GM21447 (cell line): ENCODE results near the gene ST6GALNAC5.
"Not testable (repeated sequence)": the region's sequence is repeated elsewhere in the genome, so short reads cannot be mapped to it uniquely, and the experiment has no call there.

Experiments
- ATAC-seq: cut with Tn5 transposase; IDR thresholded peaks from one replicate; pipeline ENCODE4 v1.9.1; 2021; ENCODE audit not compliant: unreplicated experiment

Gene ST6GALNAC5

DNA sequence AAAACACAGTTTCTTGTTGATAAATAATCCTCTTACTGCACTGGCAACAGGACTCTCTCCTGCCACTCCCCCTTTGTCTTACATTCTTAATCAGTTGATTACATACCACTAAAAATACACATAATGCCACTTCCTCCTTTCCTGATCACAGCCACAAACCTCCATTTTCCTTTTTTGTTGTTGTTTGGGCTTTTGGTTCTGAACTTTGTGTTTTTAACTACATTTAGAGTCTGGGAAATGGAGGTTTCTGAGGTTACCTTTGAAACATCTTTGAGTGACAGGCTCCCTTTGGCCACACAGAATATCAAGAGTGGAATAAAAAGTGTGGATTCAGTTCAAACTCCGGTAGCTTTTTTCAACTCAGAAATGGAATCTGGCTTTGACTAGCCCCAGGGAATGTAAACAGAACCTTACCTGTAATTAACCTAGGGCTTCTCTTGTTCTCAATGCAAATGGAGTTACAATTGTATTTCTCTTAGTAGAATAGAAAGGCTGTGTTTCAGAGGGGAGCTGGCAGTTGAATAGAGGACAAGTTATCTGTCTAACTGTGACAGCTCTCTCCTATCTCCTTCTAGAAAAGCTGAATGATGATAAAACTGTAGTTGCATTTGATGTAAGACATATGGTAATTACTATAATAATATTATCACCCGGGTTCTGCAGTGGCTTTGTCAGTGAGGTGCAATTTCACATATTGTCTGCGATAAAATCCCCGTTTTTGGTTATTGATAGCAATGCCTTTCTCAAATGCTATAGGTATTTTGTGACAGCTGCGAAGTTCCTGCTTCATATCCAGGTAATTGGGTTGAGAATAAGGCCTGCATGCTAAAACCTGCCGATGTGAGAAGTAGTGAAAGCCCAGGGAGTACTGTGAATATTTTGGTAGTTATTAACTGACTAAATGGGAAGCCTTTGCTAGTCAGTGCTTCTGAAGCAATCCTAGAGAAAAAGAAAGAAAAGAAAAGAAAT lies 66.9 kb downstream of the ST6GALNAC5 start:
- ATAC-seq: no peak

DNA sequence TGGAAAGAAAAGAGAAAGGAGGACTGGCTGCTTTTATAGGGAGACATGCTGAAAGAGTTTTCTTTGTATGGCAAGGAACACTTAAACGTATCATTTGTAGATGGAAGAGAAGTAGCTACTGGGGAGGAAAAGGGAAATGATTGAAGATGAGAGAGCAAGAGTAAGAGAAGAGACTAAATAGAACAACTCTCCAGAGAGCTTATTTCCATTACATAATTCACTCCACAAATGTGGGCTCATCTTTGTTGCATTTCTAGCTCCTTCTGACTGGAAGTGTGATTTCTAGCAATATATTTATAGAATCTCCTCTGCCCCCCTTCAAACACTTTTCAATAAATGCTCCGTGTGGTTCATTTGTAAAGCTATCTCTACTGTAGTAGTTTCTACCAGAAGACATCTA lies 71.0 kb downstream of the ST6GALNAC5 start:
- no peak for ATAC-seq

DNA sequence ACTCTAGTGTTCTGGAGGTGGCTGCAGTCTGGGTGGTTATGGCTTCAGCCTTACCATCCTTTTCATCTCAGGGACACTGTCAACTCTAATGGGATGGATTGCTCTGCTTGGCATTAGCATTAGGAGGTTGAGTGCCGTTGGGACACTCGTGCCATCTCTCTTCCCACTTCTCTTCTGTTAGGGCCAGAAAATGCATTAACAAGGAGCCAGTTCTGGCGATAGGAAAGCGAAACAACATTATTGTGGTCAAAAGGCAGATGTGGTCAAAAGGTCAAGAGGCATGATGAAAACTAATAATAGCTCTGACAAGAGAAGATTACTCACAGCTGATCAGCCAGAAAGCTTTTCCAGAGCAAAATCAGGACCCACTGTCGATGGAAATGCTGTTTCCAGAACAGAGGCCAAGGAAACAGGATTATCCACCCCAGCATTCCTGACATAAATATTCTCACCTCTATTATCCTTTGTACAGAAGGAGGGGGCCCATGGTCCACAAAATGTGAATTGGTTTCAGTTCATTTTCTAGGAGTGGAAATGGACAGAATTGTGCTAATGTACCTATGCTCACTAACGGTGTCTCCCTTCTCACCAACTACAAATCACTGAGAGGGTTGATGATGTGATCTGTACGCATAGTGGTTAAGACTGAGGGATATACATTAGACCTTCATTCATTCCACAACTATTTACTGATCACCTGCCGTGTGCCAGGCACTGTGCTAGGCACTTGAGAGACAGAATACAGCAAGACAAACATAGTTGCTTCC lies 72.0 kb downstream of the ST6GALNAC5 start:
- ATAC-seq: peak; percentile 53

GRCh38 chr1:76939817-76940216 lies 72.5 kb downstream of the ST6GALNAC5 start:
- no peak for ATAC-seq

DNA sequence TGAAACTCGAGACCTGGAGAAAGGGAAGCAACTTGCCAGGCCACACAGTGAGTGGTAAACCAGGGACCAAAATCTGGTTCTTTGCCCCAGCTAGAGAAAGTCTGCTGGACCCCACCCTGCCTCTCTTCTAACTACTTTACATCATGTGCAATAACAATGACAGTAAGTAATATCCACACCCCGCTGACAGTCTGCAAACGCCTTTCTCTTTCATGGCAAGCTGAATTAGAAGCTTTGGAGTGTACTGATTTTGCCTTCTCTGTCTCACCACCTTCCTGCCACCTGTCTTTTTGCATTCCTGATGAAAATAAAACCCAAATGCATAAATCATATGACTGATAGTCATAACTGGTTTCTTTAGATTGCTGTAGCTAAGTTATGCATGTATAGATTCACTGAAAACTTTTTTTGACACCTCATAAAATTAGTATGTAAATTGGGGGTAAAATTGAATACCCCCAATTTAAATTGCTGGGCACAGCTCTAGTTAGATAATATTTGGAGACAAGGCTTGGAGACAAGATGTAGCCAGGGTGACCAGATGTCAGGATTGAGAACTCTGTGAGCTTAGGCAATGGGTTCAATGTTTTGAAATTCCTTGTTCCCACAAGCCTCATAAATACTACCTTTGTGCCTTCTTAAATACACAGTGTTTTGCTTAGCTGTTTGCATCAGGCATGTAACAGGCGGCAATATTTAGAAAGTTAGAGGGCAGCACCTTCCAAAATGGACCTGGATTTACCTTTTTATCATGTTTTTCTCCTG lies 73.5 kb downstream of the ST6GALNAC5 start:
- ATAC-seq: no peak

DNA sequence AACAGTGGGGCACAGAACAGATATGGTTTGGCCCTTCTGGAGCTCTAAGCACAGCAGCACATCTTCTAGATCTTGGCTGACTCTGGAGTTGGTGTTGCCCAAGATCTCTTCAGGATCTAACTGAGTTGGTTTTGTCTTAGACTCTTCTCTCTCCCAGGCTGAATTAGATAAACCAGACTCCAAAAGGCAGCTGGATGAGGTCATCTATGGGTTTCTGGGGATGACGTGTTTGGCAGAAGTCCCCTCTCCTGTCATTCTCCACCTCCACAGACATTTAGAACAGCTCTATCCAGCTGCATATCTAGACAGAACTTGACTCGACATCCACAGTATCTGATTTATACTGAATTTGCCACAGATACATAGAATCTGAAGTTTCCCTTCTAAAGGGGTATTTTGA lies 75.3 kb downstream of the ST6GALNAC5 start:
- no peak for ATAC-seq

DNA sequence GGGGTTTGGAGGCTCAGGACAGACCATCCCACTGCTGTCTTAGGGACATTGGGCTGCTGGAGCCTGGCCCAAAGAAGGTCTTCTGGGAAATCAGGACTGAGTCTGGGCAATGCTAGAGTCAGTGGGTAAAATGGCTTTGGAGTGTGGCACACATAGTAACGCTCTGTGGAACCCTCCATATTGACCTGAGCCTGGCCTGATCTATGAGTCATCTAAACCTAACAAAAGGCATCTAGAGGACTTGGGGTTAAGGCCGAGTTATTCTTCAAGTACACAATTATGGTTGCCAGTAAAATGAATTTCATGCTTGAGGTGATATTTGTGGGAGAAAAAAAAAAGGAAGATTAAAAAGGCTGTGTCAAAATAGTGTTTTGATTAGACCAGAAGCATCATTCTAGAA lies 77.7 kb downstream of the ST6GALNAC5 start:
- ATAC-seq: no peak

- ATAC-seq: no peak
These were observed 81.6 kb downstream of the ST6GALNAC5 start for GRCh38 chr1:76948846-76949245.

DNA sequence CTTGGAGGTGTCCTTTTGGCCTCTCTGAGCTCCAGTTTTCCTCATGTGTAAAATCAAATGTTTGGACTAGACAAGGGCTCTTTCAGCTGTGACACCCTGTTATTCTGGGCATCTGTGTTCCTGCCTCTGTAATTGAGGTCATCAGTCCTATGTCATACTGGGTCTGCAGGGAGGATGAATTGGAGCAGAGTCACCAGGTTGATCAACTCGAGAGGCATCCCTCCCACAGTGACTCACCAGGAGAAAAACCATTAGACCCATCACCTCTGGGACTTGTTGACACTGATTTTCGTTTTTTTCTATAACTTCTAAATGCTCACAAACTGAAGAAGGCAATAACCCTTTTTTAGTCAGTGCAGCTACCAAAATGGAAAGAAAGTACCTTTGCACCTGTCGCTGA lies 82.2 kb downstream of the ST6GALNAC5 start:
- no peak for ATAC-seq

DNA sequence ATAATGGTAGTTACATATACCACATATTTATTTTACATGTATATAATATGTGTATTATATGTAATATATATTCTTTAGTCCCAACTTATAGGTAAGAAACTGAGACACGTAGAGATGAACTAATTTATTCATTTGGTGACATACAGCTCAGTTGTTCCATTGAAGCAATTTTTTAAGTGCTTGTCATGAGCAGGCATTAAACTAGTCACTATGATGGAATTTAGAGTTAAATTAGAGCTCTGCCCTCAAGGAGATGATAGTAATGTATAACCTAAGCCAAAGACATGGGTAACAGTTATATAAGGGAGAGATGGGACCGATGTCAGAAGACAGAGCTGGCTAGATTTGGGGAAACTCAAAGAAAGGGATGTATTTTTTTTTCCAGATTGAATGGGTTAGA lies 83.0 kb downstream of the ST6GALNAC5 start:
- no peak for ATAC-seq

DNA sequence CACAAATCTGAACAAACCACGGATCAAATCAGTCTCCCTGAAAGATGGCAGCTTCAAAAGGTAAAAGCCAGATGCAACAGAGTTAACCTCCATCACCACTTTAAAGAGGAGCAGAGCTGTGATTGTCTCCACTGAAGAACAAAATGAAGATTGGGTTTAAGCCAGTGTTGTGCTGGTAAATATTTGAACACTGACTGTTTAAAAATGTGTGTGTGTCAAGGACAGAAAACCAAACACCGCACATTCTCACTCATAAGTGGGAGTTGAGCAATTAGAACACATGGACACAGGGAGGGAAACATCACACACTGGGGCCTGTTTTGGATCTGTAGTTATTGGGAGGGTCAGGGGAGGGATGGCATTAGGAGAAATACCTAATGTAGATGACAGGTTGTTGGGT lies 83.9 kb downstream of the ST6GALNAC5 start:
- ATAC-seq: no peak

DNA sequence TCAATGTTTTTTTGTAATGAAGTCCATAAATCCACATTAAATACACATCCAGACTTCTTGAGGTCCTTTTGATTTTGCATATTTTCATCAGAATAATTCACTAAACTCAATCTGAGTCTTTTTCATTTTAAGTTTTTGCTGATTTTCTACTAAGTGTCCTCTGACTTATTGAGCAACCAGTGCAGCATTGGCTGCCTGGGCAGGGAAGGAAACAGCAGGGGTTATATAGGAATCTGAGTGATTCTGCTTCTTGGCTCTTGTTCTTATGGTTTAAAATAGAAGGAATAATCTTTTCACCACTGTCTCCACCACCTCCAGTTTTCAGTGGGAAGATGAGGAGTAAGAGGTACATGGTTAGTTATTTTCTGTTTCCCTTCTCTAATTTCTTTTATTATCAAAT lies 88.4 kb downstream of the ST6GALNAC5 start:
- ATAC-seq: no peak

GRCh38 chr1:76957961-76958360 lies 90.7 kb downstream of the ST6GALNAC5 start:
- ATAC-seq: no peak

GRCh38 chr1:76958828-76959227 lies 91.5 kb downstream of the ST6GALNAC5 start:
- ATAC-seq: no peak

GRCh38 chr1:76959556-76959955 lies 92.3 kb downstream of the ST6GALNAC5 start:
- no peak for ATAC-seq

DNA sequence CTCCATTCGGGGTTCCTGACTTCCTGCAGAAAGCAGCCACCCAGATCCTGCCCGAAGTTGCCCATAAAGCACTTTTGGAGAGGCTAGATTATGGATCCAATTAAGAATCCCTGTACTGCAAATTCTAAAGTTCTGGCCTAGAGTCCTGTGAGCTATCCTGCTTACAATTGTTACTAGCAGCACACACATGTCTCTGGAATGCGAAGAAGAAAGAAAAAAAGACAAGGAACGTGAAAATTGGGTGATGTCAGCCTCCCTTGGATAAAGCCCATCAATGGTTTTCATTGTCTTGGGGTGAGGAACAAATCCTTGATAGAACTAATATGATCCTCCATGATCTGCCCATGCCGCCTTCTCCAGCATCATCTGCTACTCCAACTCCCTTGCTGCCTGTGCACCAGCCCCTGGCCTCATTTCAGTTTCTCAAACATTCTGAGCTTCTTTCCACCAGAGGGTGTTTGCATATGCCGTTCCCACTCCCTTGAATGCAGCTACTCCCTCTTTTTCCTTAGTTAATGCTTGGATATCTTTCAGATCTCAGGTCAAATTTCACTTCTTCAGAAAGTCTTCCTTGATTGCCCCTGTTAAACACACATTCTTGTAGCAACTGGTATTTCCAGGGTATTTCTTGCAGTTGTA lies 94.0 kb downstream of the ST6GALNAC5 start:
- no peak for ATAC-seq

DNA sequence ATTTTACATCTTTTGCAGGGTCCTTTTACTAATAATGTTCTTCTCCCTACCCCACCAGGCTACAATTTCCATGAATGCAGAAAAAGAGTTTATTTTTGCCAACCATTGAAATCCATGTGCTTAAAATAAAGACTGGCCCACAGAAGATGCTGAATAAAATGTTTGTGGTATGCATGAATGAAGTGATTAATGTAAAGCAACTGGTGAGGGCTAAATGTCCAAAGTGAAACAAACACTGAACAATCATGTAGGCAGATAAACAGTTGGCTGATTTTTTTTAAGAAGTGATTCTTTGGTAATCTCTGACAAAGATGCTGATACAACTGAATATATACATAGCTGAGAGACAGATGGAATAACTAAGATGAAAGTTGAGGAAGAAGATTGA lies 94.5 kb downstream of the ST6GALNAC5 start:
- ATAC-seq: no peak

GRCh38 chr1:76981267-76981666 lies 114.0 kb downstream of the ST6GALNAC5 start:
- not testable (repeated sequence) for ATAC-seq

GRCh38 chr1:76989976-76990375 lies 122.7 kb downstream of the ST6GALNAC5 start:
- ATAC-seq: no peak

DNA sequence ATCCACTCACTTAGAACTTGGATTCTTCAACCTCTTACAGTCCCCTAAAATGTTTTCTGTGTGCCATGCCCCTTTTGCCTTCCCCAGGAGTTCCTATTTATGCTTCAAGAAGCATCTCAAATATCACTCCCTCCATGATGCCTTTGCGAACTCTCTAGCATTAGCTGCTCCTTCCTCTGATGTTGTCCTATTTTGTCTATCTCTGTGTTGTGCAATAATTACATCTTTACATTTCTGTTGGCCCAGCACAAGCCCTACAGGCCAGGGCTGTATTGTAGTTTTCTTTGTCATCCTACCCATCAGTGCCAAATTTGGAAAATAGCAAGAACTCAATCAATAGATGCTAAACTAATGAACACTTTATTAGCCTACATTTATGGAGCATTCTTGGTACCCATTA lies 125.8 kb downstream of the ST6GALNAC5 start:
- no peak for ATAC-seq
